Gastrocnemius medialis (tissue), 4 donors: ENCODE results near the gene LHPP. TPM values are rescaled to one million over a fixed set of nuclear protein-coding genes. Genes with fewer than 3 reads are reported as not detected.

Experiments used
- ATAC-seq, 2 donors: fragments of 150-250 bp; one replicate each; pipeline ENCODE4 v1.9.1; 2016
- DNase-seq, 2 donors: peaks; one replicate each; pipeline ENCODE4 v3.0.0-alpha.2; 2019
- H3K27ac ChIP-seq, 4 donors: fragments of 200-600 bp; sonication (generic); 1 replicate in 1 of 4; 2 replicates in 3 of 4; pipeline ENCODE4 v1.5.1; 2016 to 2018; ENCODE audit warnings: mild to moderate bottlenecking in 2 of 4, moderate library complexity in 1 of 4
- H3K27me3 ChIP-seq, 3 donors: fragments of 200-600 bp; sonication (generic) in 2 of 3; 1 replicate in 1 of 3; 2 replicates in 2 of 3; pipeline versions ENCODE4 v1.5.1 to v1.6.0; 2016 to 2019; ENCODE audit warnings: mild to moderate bottlenecking in 1 of 3, moderate library complexity in 1 of 3
- H3K36me3 ChIP-seq, 2 donors: fragments of 200-600 bp; sonication (generic) in 1 of 2; one replicate each; pipeline ENCODE4 v1.5.1; 2017 to 2018
- H3K4me1 ChIP-seq, 2 donors: fragments of 200-600 bp; sonication (generic) in 1 of 2; one replicate each; pipeline ENCODE4 v1.5.1; 2016 to 2017; ENCODE audit warnings: mild to moderate bottlenecking in 2 of 2
- H3K4me3 ChIP-seq, 4 donors: fragments of 200-600 bp; sonication (generic) in 3 of 4; 1 replicate in 1 of 4; 2 replicates in 3 of 4; pipeline ENCODE4 v1.5.1; 2016 to 2019; ENCODE audit warnings: mild to moderate bottlenecking in 2 of 4
- H3K9me3 ChIP-seq, 3 donors: fragments of 200-600 bp; sonication (generic) in 2 of 3; 1 replicate in 1 of 3; 2 replicates in 2 of 3; pipeline ENCODE4 v1.5.1; 2016 to 2019
- POLR2A ChIP-seq, 2 donors: fragments of 450-650 bp; IDR thresholded peaks; one replicate each; pipeline ENCODE4 v1.6.1; 2017; ENCODE audit warnings: antibody characterized with exemption in 2 of 2, mild to moderate bottlenecking in 2 of 2, moderate library complexity in 2 of 2
- in situ Hi-C, 4 donors: fragments of 200-750 bp; cut with MboI; loops; one replicate each; pipeline versions ENCODE4 v1.15.0 to v1.8.0; 2017; ENCODE audit warnings: low sequenced_read_pairs in 4 of 4
- intact Hi-C: fragments of 100-400 bp; cut with DNase I; formaldehyde crosslinking; loops from one replicate; pipeline ENCODE4 v1.15.1; 2023; ENCODE audit warnings: low total_unique reads
- total RNA-seq, 4 donors: library from RNA; depleted of rRNA; stranded (reverse); fragments of >200 nt; gene quantifications; one replicate each; pipeline versions ENCODE4 v1.1.0 to v1.2.3, GENCODE V29; 2016
- TF ChIP-seq, protein P1 (sequence below), 5 experiments: fragments of 450-650 bp in 3 of 5; fragments of 200-600 bp in 2 of 5; sonication (generic) in 2 of 5; IDR thresholded peaks in 4 of 5; conservative IDR thresholded peaks in 1 of 5; 1 replicate in 4 of 5; 2 replicates in 1 of 5; pipeline ENCODE4 v1.5.1; 2016 to 2019; ENCODE audit warnings: antibody characterized with exemption in 5 of 5, mild to moderate bottlenecking in 3 of 5, moderate library complexity in 3 of 5

The LHPP gene
- total RNA-seq, 4 donors from 2014 or later = 4.9 to 16.0 (median 12.2) TPM

DNA sequence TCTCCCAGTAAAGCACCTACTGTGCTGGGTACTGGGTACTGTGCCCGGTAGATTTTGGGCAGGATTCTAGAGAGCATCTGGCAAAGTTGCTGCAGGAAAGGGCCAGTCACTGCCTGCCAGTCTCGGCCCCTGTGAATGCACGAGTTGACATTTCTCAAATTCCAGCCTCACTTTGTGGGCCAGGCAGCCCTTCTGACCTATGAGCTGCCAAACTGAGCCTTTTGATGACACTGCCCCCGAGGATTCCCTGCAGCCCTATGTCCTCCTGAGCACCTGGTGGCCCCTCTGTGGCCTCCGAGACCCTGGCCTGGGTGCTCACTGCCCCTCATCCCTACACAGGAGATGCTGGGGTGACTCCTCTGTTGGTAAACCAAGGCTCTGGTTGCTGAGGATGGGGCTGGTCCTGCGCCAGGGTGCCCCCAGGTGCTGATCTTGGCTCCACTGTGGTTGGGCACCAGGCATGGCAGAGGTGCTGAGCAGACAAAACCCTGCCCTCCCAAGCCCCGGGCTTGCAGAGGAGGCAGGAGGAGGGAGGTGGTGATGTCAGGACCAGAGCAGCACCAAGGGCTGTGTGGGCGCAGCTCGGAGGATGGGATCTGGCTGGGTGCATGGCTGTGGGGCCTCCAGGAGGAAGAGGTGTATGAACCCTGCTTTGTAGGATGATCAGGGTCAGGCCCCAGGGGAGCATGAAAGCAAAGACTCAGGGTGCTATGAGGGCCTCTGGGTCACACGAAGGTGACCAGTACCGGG, 16.2 kb downstream of the LHPP start:
- intact Hi-C loops (no loop called here), in situ Hi-C loops (no loop called here)
- Histone ChIP-seq H3K4me1 (no peaks in the 10 kb centered on the region), H3K36me3 (no peaks in the 10 kb centered on the region), H3K27ac (no peak overlapping the region), H3K27me3 (no peaks in the 10 kb centered on the region), H3K4me3 (no peak overlapping the region), H3K9me3 (no peaks in the 10 kb centered on the region)
- ATAC-seq = no peak
- DNase-seq = no peak
- TF ChIP-seq POLR2A (IDR thresholded peaks at IDR 0.05) = no peak
- TF ChIP-seq, protein P1, sequence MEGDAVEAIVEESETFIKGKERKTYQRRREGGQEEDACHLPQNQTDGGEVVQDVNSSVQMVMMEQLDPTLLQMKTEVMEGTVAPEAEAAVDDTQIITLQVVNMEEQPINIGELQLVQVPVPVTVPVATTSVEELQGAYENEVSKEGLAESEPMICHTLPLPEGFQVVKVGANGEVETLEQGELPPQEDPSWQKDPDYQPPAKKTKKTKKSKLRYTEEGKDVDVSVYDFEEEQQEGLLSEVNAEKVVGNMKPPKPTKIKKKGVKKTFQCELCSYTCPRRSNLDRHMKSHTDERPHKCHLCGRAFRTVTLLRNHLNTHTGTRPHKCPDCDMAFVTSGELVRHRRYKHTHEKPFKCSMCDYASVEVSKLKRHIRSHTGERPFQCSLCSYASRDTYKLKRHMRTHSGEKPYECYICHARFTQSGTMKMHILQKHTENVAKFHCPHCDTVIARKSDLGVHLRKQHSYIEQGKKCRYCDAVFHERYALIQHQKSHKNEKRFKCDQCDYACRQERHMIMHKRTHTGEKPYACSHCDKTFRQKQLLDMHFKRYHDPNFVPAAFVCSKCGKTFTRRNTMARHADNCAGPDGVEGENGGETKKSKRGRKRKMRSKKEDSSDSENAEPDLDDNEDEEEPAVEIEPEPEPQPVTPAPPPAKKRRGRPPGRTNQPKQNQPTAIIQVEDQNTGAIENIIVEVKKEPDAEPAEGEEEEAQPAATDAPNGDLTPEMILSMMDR (IDR thresholded peaks at IDR 0.05 in 4 of 5, conservative IDR thresholded peaks at IDR 0.05 in 1 of 5) = no peak

GRCh38 chr10:124478515-124478914, 16.9 kb downstream of the LHPP start:
- H3K27me3 ChIP-seq = no peaks in the 10 kb centered on the region
- DNase-seq = no peak
- H3K4me3 ChIP-seq = no peak overlapping the region
- TF ChIP-seq, protein P1 (IDR thresholded peaks at IDR 0.05 in 4 of 5, conservative IDR thresholded peaks at IDR 0.05 in 1 of 5) = no peak
- TF ChIP-seq POLR2A (IDR thresholded peaks at IDR 0.05) = no peak
- H3K27ac ChIP-seq = no peak overlapping the region
- H3K9me3 ChIP-seq = no peaks in the 10 kb centered on the region
- H3K4me1 ChIP-seq = no peaks in the 10 kb centered on the region
- H3K36me3 ChIP-seq = no peaks in the 10 kb centered on the region
- no peak for ATAC-seq
- intact Hi-C loops (no loop called here), in situ Hi-C loops (no loop called here)

DNA sequence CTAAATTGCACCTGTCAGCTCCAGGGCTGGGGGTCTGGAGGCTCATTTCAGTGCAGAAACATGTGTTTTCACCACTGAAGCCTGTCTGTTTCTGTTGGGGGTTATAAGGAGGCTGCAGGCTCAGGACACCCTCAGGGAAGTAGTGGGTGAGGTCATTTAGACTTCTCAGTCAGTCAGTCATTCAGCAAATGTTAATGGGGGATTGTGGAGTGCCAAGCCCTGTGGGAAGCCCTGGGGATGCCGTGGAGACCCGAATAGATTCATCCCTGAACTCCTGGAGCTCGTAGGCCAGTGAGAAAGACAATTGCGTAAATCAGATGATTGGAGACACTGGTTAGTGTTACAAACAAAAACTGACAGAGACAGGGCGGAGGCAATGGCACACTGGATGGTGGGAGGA, 19.2 kb downstream of the LHPP start:
- ATAC-seq (no peak), DNase-seq (no peak)
- in situ Hi-C loops = no loop called here
- intact Hi-C loops = no loop called here
- Histone ChIP-seq H3K4me1 (no peaks in the 10 kb centered on the region), H3K36me3 (no peaks in the 10 kb centered on the region), H3K27ac (no peak overlapping the region), H3K9me3 (no peaks in the 10 kb centered on the region), H3K27me3 (no peaks in the 10 kb centered on the region), H3K4me3 (no peak overlapping the region)
- no peak for TF ChIP-seq POLR2A (IDR thresholded peaks at IDR 0.05)
- TF ChIP-seq, protein P1 (IDR thresholded peaks at IDR 0.05 in 4 of 5, conservative IDR thresholded peaks at IDR 0.05 in 1 of 5) = no peak

DNA sequence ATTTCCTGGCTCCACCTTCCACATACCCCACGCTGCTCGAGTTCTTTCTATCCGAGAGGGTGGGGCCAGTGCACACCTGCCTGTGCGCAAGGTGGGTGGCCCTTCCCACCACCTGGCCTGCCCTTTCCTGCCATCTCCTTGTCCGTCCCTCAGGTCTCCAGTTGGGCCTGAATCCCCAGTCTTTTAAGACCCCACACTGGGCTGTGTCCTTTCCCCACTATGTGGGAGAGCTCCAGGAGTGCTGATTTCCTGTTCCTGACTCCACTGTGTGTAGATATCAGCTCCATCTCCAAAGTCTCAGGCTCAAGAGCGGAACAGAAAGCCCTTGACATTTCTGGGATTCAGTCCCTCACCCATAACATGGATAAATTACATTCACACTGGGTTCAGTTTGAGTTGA, 20.1 kb downstream of the LHPP start:
- no peak overlapping the region for H3K27ac ChIP-seq
- peaks cover 0 to 2% (median 0%) of the 10 kb centered on the region in 3 donors for H3K9me3 ChIP-seq
- in situ Hi-C loops = no loop called here
- DNase-seq (no peak), ATAC-seq (no peak)
- no peaks in the 10 kb centered on the region for H3K27me3 ChIP-seq
- H3K4me1 ChIP-seq = no peaks in the 10 kb centered on the region
- intact Hi-C loops = no loop called here
- H3K36me3 ChIP-seq = no peaks in the 10 kb centered on the region
- TF ChIP-seq, protein P1 (IDR thresholded peaks at IDR 0.05 in 4 of 5, conservative IDR thresholded peaks at IDR 0.05 in 1 of 5) = no peak
- no peak for TF ChIP-seq POLR2A (IDR thresholded peaks at IDR 0.05)
- H3K4me3 ChIP-seq = no peak overlapping the region
